Measurements from ENCODE around the gene ZNF766. TPM values are rescaled to one million over a fixed set of nuclear protein-coding genes. Genes with fewer than 3 reads are reported as not detected.

The ZNF766 gene
- total RNA-seq, 3 donors from 2014 or later = 10.9 to 21.1 (median 18.4) TPM

GRCh38 chr19:52226652-52227051, 42.7 kb upstream of the ZNF766 start:
- DNase-seq (ENCODE audit: low spot score in 2 of 2) = no peak
- H3K36me3 ChIP-seq = peaks cover 26% of the 10 kb centered on the region

GRCh38 chr19:52227196-52227940, 42.0 kb upstream of the ZNF766 start:
- no peaks in the 10 kb centered on the region for H3K9me3 ChIP-seq
- H3K27me3 ChIP-seq = no peaks in the 10 kb centered on the region
- no peak for TF ChIP-seq POLR2A (IDR thresholded peaks at IDR 0.05)
- no peak for TF ChIP-seq POLR2AphosphoS5 (IDR thresholded peaks at IDR 0.05)
- TF ChIP-seq CTCF (IDR thresholded peaks at IDR 0.05) = no peak
- intact Hi-C loops (cut with DNase I; ENCODE audit: low total_unique reads) = no loop called here
- H3K4me3 ChIP-seq = no peak overlapping the region
- no peaks in the 10 kb centered on the region for H3K4me1 ChIP-seq
- H3K36me3 ChIP-seq = peaks cover 21% of the 10 kb centered on the region
- no peak overlapping the region for H3K27ac ChIP-seq
- no peak for DNase-seq (ENCODE audit: low spot score in 2 of 2)

More at GRCh38 chr19:52226652-52227051, 42.7 kb upstream of the ZNF766 start:
- H3K4me1 ChIP-seq = no peaks in the 10 kb centered on the region
- TF ChIP-seq POLR2A (IDR thresholded peaks at IDR 0.05) (no peak), CTCF (IDR thresholded peaks at IDR 0.05) (no peak), POLR2AphosphoS5 (IDR thresholded peaks at IDR 0.05) (no peak)
- intact Hi-C loops (cut with DNase I; ENCODE audit: low total_unique reads) = no loop called here
- no peak overlapping the region for H3K27ac ChIP-seq
- H3K4me3 ChIP-seq = no peak overlapping the region
- no peaks in the 10 kb centered on the region for H3K27me3 ChIP-seq
- no peaks in the 10 kb centered on the region for H3K9me3 ChIP-seq

GRCh38 chr19:52227980-52228379, 41.4 kb upstream of the ZNF766 start:
- Histone ChIP-seq H3K9me3 (no peaks in the 10 kb centered on the region), H3K27ac (no peak overlapping the region), H3K4me3 (no peak overlapping the region), H3K36me3 (peaks cover 17% of the 10 kb centered on the region), H3K27me3 (no peaks in the 10 kb centered on the region), H3K4me1 (no peaks in the 10 kb centered on the region)
- DNase-seq (ENCODE audit: low spot score in 2 of 2) = no peak
- TF ChIP-seq POLR2AphosphoS5 (IDR thresholded peaks at IDR 0.05) (no peak), POLR2A (IDR thresholded peaks at IDR 0.05) (no peak), CTCF (IDR thresholded peaks at IDR 0.05) (no peak)
- intact Hi-C loops (cut with DNase I; ENCODE audit: low total_unique reads) = no loop called here

- H3K36me3 ChIP-seq = peaks cover 10% of the 10 kb centered on the region
- no peak for DNase-seq (ENCODE audit: low spot score in 2 of 2)
- H3K4me1 ChIP-seq = no peaks in the 10 kb centered on the region
- no peak overlapping the region for H3K4me3 ChIP-seq
- no peaks in the 10 kb centered on the region for H3K27me3 ChIP-seq
- no peaks in the 10 kb centered on the region for H3K9me3 ChIP-seq
- intact Hi-C loops (cut with DNase I; ENCODE audit: low total_unique reads) = no loop called here
- H3K27ac ChIP-seq = no peak overlapping the region
- TF ChIP-seq POLR2AphosphoS5 (IDR thresholded peaks at IDR 0.05) (no peak), CTCF (IDR thresholded peaks at IDR 0.05) (no peak), POLR2A (IDR thresholded peaks at IDR 0.05) (no peak)
Measured at GRCh38 chr19:52229524-52229923, 39.9 kb upstream of the ZNF766 start.

- intact Hi-C loops (cut with DNase I; ENCODE audit: low total_unique reads) = loop anchor here (5.0 kb wide), 1 partner anchor 88 kb away; no protein-coding TSS in a partner anchor
Measured at GRCh38 chr19:52230685-52231084, 38.7 kb upstream of the ZNF766 start.

More at GRCh38 chr19:52230685-52231084, 38.7 kb upstream of the ZNF766 start:
- no peak for DNase-seq (ENCODE audit: low spot score in 2 of 2)
- Histone ChIP-seq H3K27me3 (no peaks in the 10 kb centered on the region), H3K36me3 (peaks cover 4% of the 10 kb centered on the region), H3K4me1 (no peaks in the 10 kb centered on the region), H3K27ac (no peak overlapping the region), H3K9me3 (no peaks in the 10 kb centered on the region), H3K4me3 (no peak overlapping the region)
- TF ChIP-seq POLR2A (IDR thresholded peaks at IDR 0.05) (no peak), POLR2AphosphoS5 (IDR thresholded peaks at IDR 0.05) (no peak), CTCF (IDR thresholded peaks at IDR 0.05) (no peak)

Measured in breast epithelium (tissue), 4 donors.